Breast epithelium (tissue), 3 donors: ENCODE results near the gene MACROH2A1.

Experiments used
- CTCF ChIP-seq, 3 donors: fragments of 450-650 bp; IDR thresholded peaks; one replicate each; pipeline ENCODE4 v1.5.1; 2016 to 2017; ENCODE audit warnings: antibody characterized with exemption in 3 of 3, mild to moderate bottlenecking in 3 of 3, moderate library complexity in 3 of 3
- POLR2A ChIP-seq: fragments of 450-650 bp; IDR thresholded peaks from one replicate; pipeline ENCODE4 v1.6.1; 2016; ENCODE audit warnings: antibody characterized with exemption, mild to moderate bottlenecking, moderate library complexity

GRCh38 chr5:135382106-135382790 is 16.8 kb downstream of the MACROH2A1 start:
- TF ChIP-seq CTCF (IDR thresholded peaks at IDR 0.05): no peak
- TF ChIP-seq POLR2A: no peak
